ENCODE measurements around the gene IL17RB. TPM values are rescaled to one million over a fixed set of nuclear protein-coding genes. Genes with fewer than 3 reads are reported as not detected.

The IL17RB gene
- total and polyA plus RNA-seq, 4 donors: 0.88 to 7.4 (median 4.4) TPM

GRCh38 chr3:53805463-53806159, 40.8 kb upstream of the IL17RB start:
- no peak for TF ChIP-seq CTCF (IDR thresholded peaks at IDR 0.05; ENCODE audit: control extremely low read depth, extremely low read depth)
- H3K9ac ChIP-seq (ENCODE audit: insufficient read depth in 1 of 2, low read length in 2 of 2): no peak overlapping the region
- H3K27ac ChIP-seq (ENCODE audit: low read depth in 1 of 2, low read length in 1 of 2): peak overlapping the region in 1 of 2 donors; percentile 15
- peaks cover 0 to 46% (median 14%) of the 10 kb centered on the region in 4 donors for H3K36me3 ChIP-seq (ENCODE audit: control insufficient read depth in 4 of 4, insufficient read depth in 4 of 4, low read length in 4 of 4)
- H3K4me1 ChIP-seq (ENCODE audit: control insufficient read depth in 5 of 5, insufficient read depth in 5 of 5, low read length in 5 of 5): no peaks in the 10 kb centered on the region
- H3K9me3 ChIP-seq (ENCODE audit: control insufficient read depth in 4 of 4, insufficient read depth in 3 of 4, low read length in 3 of 4): no peaks in the 10 kb centered on the region
- DNase-seq: no peak
- ATAC-seq (ENCODE audit: insufficient read depth, low FRiP score): no peak
- 79 to 89% methylated on average over 4 of the region's 4 CpGs for WGBS, 2 donors
- no peak overlapping the region for H3K4me3 ChIP-seq
- no peaks in the 10 kb centered on the region for H3K27me3 ChIP-seq (ENCODE audit: control insufficient read depth in 3 of 3, insufficient read depth in 3 of 3, low read length in 2 of 3)

- DNase-seq (no peak), ATAC-seq (ENCODE audit: insufficient read depth, low FRiP score) (no peak)
- H3K27ac ChIP-seq (ENCODE audit: low read depth in 1 of 2, low read length in 1 of 2): no peak overlapping the region
- no peaks in the 10 kb centered on the region for H3K27me3 ChIP-seq (ENCODE audit: control insufficient read depth in 3 of 3, insufficient read depth in 3 of 3, low read length in 2 of 3)
- no peaks in the 10 kb centered on the region for H3K4me1 ChIP-seq (ENCODE audit: control insufficient read depth in 5 of 5, insufficient read depth in 5 of 5, low read length in 5 of 5)
- no peak overlapping the region for H3K4me3 ChIP-seq
- TF ChIP-seq CTCF (IDR thresholded peaks at IDR 0.05; ENCODE audit: control extremely low read depth, extremely low read depth): no peak
- H3K36me3 ChIP-seq (ENCODE audit: control insufficient read depth in 4 of 4, insufficient read depth in 4 of 4, low read length in 4 of 4): peaks cover 0 to 43% (median 11%) of the 10 kb centered on the region in 4 donors
- no peaks in the 10 kb centered on the region for H3K9me3 ChIP-seq (ENCODE audit: control insufficient read depth in 4 of 4, insufficient read depth in 3 of 4, low read length in 3 of 4)
- WGBS, 2 donors: 72 to 85% methylated on average over 10 of the region's 10 CpGs
- H3K9ac ChIP-seq (ENCODE audit: insufficient read depth in 1 of 2, low read length in 2 of 2): no peak overlapping the region
Measured at GRCh38 chr3:53806182-53807116, 39.9 kb upstream of the IL17RB start.

GRCh38 chr3:53807117-53807810, 39.1 kb upstream of the IL17RB start:
- no peaks in the 10 kb centered on the region for H3K27me3 ChIP-seq (ENCODE audit: control insufficient read depth in 3 of 3, insufficient read depth in 3 of 3, low read length in 2 of 3)
- no peak overlapping the region for H3K27ac ChIP-seq (ENCODE audit: low read depth in 1 of 2, low read length in 1 of 2)
- WGBS, 2 donors: 85 to 90% methylated on average over 15 of the region's 15 CpGs
- H3K9me3 ChIP-seq (ENCODE audit: control insufficient read depth in 4 of 4, insufficient read depth in 3 of 4, low read length in 3 of 4): no peaks in the 10 kb centered on the region
- peaks cover 0 to 39% (median 13%) of the 10 kb centered on the region in 4 donors for H3K36me3 ChIP-seq (ENCODE audit: control insufficient read depth in 4 of 4, insufficient read depth in 4 of 4, low read length in 4 of 4)
- no peak overlapping the region for H3K4me3 ChIP-seq
- H3K9ac ChIP-seq (ENCODE audit: insufficient read depth in 1 of 2, low read length in 2 of 2): no peak overlapping the region
- no peak for TF ChIP-seq CTCF (IDR thresholded peaks at IDR 0.05; ENCODE audit: control extremely low read depth, extremely low read depth)
- peak in 1 of 3 donors; percentile 19 for DNase-seq
- ATAC-seq (ENCODE audit: insufficient read depth, low FRiP score): no peak
- H3K4me1 ChIP-seq (ENCODE audit: control insufficient read depth in 5 of 5, insufficient read depth in 5 of 5, low read length in 5 of 5): no peaks in the 10 kb centered on the region
